ENCODE data around the gene ENTR1. TPM values are rescaled to one million over a fixed set of nuclear protein-coding genes. Genes with fewer than 3 reads are reported as not detected.
"Not testable (repeated sequence)": the region's sequence is repeated elsewhere in the genome, so short reads cannot be mapped to it uniquely, and the experiment has no call there.

ENTR1 gene
- total RNA-seq, 4 donors from 2014 or later: 19.5 to 44.0 (median 21.2) TPM

DNA sequence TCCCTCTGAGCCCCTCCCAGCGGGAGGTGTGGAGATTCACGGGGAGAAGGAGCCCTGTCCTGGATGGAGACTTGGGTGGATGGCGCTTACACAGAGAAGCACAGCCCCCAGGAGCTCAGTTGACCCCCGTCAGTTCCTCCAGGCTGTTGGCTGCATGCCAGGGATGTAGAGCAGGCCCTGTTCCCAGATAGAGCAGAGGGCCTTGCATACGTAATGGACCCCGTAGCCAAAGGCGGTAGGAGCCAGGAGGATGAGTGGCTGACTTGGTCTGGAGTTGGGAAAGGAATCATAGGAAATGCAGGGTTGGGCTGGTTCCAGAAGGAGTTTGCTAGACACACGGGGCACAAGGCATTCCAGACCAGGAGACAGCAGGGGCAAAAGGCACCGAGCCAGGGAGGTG, 2.5 kb upstream of the ENTR1 start:
- no peaks in the 10 kb centered on the region for H3K36me3 ChIP-seq
- TF ChIP-seq, protein P1, sequence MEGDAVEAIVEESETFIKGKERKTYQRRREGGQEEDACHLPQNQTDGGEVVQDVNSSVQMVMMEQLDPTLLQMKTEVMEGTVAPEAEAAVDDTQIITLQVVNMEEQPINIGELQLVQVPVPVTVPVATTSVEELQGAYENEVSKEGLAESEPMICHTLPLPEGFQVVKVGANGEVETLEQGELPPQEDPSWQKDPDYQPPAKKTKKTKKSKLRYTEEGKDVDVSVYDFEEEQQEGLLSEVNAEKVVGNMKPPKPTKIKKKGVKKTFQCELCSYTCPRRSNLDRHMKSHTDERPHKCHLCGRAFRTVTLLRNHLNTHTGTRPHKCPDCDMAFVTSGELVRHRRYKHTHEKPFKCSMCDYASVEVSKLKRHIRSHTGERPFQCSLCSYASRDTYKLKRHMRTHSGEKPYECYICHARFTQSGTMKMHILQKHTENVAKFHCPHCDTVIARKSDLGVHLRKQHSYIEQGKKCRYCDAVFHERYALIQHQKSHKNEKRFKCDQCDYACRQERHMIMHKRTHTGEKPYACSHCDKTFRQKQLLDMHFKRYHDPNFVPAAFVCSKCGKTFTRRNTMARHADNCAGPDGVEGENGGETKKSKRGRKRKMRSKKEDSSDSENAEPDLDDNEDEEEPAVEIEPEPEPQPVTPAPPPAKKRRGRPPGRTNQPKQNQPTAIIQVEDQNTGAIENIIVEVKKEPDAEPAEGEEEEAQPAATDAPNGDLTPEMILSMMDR (IDR thresholded peaks at IDR 0.05): no peak
- no peak for TF ChIP-seq POLR2A (IDR thresholded peaks at IDR 0.05)
- H3K9me3 ChIP-seq: no peaks in the 10 kb centered on the region
- no peaks in the 10 kb centered on the region for H3K27me3 ChIP-seq
- intact Hi-C loops (cut with DNase I; ENCODE audit: low total_unique reads): no loop called here
- no peak overlapping the region for H3K4me3 ChIP-seq
- peaks cover 0 to 8% of the 10 kb centered on the region in 2 donors for H3K4me1 ChIP-seq
- no peak for DNase-seq
- no peak overlapping the region for H3K27ac ChIP-seq

DNA sequence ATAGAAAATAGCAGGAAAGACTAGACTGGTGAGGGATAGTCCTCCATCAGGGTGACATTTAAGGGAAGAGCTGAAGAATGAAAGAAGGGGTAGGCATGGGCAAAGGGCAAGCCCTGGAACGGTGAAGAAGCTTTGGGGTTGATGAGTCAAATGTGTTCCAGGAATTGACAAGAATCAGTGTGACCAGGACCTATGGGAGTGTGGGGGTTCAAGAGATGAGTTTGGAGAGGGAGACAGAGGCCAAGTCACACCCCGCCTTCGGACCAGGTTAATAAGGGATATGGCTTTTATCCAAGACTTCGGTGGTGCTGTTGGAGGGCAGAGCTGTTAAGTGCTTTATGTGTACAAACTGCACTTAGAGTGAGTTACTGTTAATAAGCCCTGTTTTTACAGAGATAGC, 964 bp upstream of the ENTR1 start:
- no peaks in the 10 kb centered on the region for H3K36me3 ChIP-seq
- H3K4me3 ChIP-seq: peak overlapping the region; percentile 70 to 94
- H3K27ac ChIP-seq: no peak overlapping the region
- DNase-seq: no peak
- intact Hi-C loops (cut with DNase I; ENCODE audit: low total_unique reads): no loop called here
- H3K9me3 ChIP-seq: no peaks in the 10 kb centered on the region
- peaks cover 0 to 8% of the 10 kb centered on the region in 2 donors for H3K4me1 ChIP-seq
- H3K27me3 ChIP-seq: no peaks in the 10 kb centered on the region
- TF ChIP-seq POLR2A (IDR thresholded peaks at IDR 0.05): no peak
- TF ChIP-seq, protein P1 (IDR thresholded peaks at IDR 0.05): no peak

DNA sequence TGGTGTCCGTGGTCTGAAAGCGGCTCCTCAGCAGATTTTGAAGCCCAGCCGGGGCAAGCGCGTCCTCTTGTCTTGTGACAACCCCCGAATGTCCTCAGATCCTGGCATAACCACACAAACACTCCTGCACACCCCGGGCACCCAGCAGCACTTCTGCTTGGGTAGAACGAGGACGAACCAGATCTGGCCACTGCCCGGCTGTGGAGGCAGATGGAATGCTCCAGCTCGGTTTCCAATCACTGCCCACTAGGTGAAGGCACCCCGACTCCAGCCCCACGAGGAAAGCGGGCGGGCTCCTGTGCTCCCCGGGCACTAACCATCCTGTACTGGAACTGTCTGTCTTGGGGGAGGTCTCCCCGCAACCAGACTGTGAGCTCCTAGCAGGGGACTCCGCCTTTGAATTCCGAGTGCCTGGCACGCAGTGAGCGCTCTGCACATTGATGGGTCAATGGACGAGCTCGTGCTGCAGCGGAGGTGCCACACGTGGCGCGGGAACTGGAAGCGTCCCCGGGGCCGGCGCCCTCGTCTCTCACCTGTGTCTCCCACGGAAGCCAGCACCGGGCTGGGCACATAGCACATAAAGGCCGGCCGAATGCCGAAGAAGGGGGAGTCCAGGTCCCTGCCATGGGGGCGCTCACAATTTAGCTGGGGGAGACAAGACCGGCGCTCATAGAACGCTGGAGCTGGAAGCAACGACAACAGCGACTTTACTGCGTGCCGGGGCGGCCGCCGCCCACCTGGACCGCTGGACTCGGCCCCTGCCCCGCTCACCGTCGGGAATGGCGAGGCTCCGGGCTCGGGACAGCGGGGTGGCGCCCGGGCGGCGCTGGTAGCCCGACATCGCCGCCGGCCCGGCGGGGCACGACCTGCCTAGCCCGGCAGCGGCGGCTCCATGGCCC, 608 bp downstream of the ENTR1 start:
- Histone ChIP-seq H3K9me3 (no peaks in the 10 kb centered on the region), H3K27ac (peak overlapping the region; percentile 78 to 80), H3K4me1 (peaks cover 0 to 8% of the 10 kb centered on the region in 2 donors), H3K4me3 (peak overlapping the region; percentile 70 to 94), H3K27me3 (no peaks in the 10 kb centered on the region), H3K36me3 (no peaks in the 10 kb centered on the region)
- intact Hi-C loops (cut with DNase I; ENCODE audit: low total_unique reads): no loop called here
- no peak for TF ChIP-seq POLR2A (IDR thresholded peaks at IDR 0.05)
- TF ChIP-seq, protein P1 (IDR thresholded peaks at IDR 0.05): no peak
- no peak for DNase-seq

DNA sequence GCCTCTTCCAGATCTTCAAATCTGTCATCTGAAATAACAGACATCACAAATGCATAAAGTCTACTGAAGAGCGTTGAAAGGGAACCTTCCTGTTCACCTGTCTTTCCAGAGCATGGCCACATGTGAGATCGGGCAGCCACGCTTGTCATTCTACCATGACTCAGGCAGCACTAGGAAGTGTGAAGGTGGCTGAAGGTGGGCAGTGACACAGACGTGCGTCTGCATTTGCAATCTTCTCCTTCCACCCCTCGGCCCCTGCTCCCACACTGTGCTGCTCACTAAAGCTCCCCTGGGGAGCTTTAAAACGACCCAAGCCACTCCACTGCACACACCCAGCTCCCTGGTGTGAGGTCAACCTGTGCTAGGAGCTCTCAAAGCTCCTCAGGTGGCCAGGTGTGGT, 2.5 kb downstream of the ENTR1 start:
- intact Hi-C loops (cut with DNase I; ENCODE audit: low total_unique reads): no loop called here
- peaks cover 0 to 8% of the 10 kb centered on the region in 2 donors for H3K4me1 ChIP-seq
- H3K9me3 ChIP-seq: no peaks in the 10 kb centered on the region
- no peak overlapping the region for H3K27ac ChIP-seq
- no peak for DNase-seq
- no peak overlapping the region for H3K4me3 ChIP-seq
- no peaks in the 10 kb centered on the region for H3K36me3 ChIP-seq
- H3K27me3 ChIP-seq: no peaks in the 10 kb centered on the region
- TF ChIP-seq POLR2A (IDR thresholded peaks at IDR 0.05): no peak
- TF ChIP-seq, protein P1 (IDR thresholded peaks at IDR 0.05): no peak

DNA sequence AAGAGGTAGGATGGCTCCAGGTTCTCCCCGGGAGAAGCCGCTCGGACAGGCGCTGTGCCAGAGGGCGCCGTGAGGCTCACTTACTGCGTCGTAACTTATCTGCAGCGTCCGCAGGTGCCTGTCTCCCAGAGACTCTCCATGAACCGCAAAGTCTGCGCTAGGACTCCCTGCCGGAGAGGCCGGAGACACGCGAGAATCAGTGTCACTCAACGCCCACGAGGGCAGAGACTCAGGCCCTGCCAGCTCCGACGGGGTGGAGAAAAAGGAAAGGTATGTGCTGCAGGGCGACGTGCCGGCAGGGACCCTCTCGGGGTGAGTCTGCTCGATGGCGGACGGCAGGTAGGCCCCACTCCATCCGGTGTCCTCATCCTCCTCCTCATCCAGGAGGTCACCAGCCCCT, 3.4 kb downstream of the ENTR1 start:
- H3K9me3 ChIP-seq; H3K36me3 ChIP-seq; H3K4me3 ChIP-seq; DNase-seq; H3K27me3 ChIP-seq; H3K4me1 ChIP-seq; intact Hi-C loops (cut with DNase I; ENCODE audit: low total_unique reads); H3K27ac ChIP-seq: not testable (repeated sequence)

DNA sequence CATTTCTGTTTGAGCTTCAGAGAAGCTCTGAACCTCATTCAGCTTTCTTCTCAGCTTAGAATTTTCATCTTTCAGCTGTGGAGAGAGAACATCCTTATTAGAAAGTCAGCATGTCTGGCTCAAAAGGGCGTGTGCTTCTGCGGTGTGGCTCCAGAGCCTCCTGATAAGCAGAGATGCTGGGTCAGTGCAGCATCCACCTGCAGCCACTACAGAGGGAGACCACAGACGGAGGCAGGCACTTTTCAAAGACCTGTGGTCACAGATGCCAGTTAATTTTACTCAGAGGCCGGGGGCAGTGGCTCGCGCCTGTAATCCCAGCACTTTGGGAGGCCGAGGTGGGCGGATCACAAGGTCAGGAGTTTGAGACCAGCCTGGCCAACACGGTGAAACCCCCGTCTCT, 4.5 kb downstream of the ENTR1 start:
- intact Hi-C loops (cut with DNase I; ENCODE audit: low total_unique reads); H3K27ac ChIP-seq; H3K9me3 ChIP-seq; DNase-seq; H3K4me1 ChIP-seq; H3K27me3 ChIP-seq; H3K36me3 ChIP-seq; H3K4me3 ChIP-seq: not testable (repeated sequence)

Measured in uterus (tissue), 4 donors.